ENCODE measurements around the gene PSMF1. TPM values are rescaled to one million over a fixed set of nuclear protein-coding genes. Genes with fewer than 3 reads are reported as not detected.

PSMF1 gene
- total RNA-seq, 1 experiment from 2014 or later: 90.8 TPM

GRCh38 chr20:1154226-1154625 lies 35.8 kb downstream of the PSMF1 start:
- Mint-ChIP-seq H3K27me3 (ENCODE audit: low read depth) (no peaks in the 10 kb centered on the region), H3K27ac (no peak overlapping the region), H3K9me3 (no peaks in the 10 kb centered on the region), H3K4me1 (no peaks in the 10 kb centered on the region), H3K4me3 (no peak overlapping the region), H3K36me3 (ENCODE audit: insufficient read depth in 1 of 3, low read depth in 3 of 3) (peaks cover 7 to 26% (median 13%) of the 10 kb centered on the region in 3 experiments; a peak in 6 of 7 replicates)
- Histone ChIP-seq H2BK5ac (ENCODE audit: insufficient read length, low read length) (no peak overlapping the region), H3K79me2 (ENCODE audit: insufficient read depth, low read length) (no peaks in the 10 kb centered on the region), H3K14ac (ENCODE audit: insufficient read depth, low read length) (no peak overlapping the region), H3K4me1 (ENCODE audit: insufficient read depth, low read length) (no peaks in the 10 kb centered on the region), H4K20me1 (ENCODE audit: control insufficient read depth, insufficient read depth, insufficient read length) (no peaks in the 10 kb centered on the region), H3K18ac (ENCODE audit: insufficient read length, low read depth, low read length) (no peak overlapping the region), H4K5ac (ENCODE audit: insufficient read length, low read depth, low read length) (no peak overlapping the region), H3K9ac (ENCODE audit: extremely low read depth, insufficient read length, low read length) (no peak overlapping the region), H3K23ac (ENCODE audit: insufficient read length, low read depth, low read length) (no peak overlapping the region), H3K79me1 (ENCODE audit: insufficient read depth, low read depth, low read length, poor library complexity, severe bottlenecking) (no peaks in the 10 kb centered on the region), H2BK15ac (ENCODE audit: low read depth, low read length) (no peak overlapping the region), H3T11ph (ENCODE audit: low read length) (no peak overlapping the region), H2BK12ac (ENCODE audit: insufficient read length, low read depth, low read length) (no peak overlapping the region), H3K4me2 (ENCODE audit: insufficient read depth, insufficient read length, low read length) (no peak overlapping the region), H3K4ac (ENCODE audit: low read depth, low read length) (no peak overlapping the region), H2AK5ac (ENCODE audit: insufficient read length, low read length) (no peak overlapping the region), H3K56ac (ENCODE audit: insufficient read length, low read depth, low read length) (no peak overlapping the region), H3K27ac (ENCODE audit: insufficient read length, low read depth, low read length) (no peak overlapping the region), H4K91ac (ENCODE audit: insufficient read length, low read depth, low read length) (no peak overlapping the region), H2BK120ac (ENCODE audit: low read depth, low read length, poor library complexity, severe bottlenecking) (no peak overlapping the region), H3K23me2 (ENCODE audit: insufficient read length, low read depth, low read length, poor library complexity, severe bottlenecking) (no peaks in the 10 kb centered on the region), H2AFZ (ENCODE audit: low read length) (no peak overlapping the region), H2BK20ac (ENCODE audit: low read depth, low read length, poor library complexity, severe bottlenecking) (no peak overlapping the region), H4K8ac (replicated peaks; ENCODE audit: insufficient read length, low read depth, low read length) (no peak overlapping the region), H3K27me3 (ENCODE audit: insufficient read depth, low read length) (no peaks in the 10 kb centered on the region), H3K9me3 (ENCODE audit: control insufficient read depth, low read depth, low read length) (no peaks in the 10 kb centered on the region)
- TF ChIP-seq, protein P1, sequence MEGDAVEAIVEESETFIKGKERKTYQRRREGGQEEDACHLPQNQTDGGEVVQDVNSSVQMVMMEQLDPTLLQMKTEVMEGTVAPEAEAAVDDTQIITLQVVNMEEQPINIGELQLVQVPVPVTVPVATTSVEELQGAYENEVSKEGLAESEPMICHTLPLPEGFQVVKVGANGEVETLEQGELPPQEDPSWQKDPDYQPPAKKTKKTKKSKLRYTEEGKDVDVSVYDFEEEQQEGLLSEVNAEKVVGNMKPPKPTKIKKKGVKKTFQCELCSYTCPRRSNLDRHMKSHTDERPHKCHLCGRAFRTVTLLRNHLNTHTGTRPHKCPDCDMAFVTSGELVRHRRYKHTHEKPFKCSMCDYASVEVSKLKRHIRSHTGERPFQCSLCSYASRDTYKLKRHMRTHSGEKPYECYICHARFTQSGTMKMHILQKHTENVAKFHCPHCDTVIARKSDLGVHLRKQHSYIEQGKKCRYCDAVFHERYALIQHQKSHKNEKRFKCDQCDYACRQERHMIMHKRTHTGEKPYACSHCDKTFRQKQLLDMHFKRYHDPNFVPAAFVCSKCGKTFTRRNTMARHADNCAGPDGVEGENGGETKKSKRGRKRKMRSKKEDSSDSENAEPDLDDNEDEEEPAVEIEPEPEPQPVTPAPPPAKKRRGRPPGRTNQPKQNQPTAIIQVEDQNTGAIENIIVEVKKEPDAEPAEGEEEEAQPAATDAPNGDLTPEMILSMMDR (conservative IDR thresholded peaks at IDR 0.05): no peak
- no peak for DNase-seq
